ENCODE data around the gene CECR2. TPM values are rescaled to one million over a fixed set of nuclear protein-coding genes. Genes with fewer than 3 reads are reported as not detected.

CECR2 gene
- total RNA-seq, 1 experiment from 2014 or later, result not detected

DNA sequence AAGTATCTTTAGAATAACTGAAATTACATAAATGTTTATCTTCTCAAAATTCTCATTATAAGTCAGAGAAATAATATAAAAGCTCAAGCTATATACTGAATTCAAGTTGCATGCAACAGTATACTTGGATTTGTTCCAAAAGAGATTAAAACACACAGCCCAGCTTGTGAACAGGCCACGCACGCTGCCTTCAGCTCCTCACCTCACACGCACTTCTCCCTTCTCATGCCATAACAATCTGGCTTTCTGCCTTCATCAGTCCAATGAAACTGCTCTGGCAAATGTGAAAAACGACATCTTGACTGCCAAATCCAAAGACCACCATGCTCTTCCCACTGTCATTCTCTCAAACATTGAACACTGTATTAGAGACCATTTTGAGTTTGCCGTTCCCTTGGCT, 237.2 kb downstream of the CECR2 start:
- no peak for DNase-seq (ENCODE audit: low read depth)

Other genes with a start within 250 kb of the CECR2 start
- 0.07 TPM in 1 of 2 replicates, not detected in the other for gene TMEM121B, start 248.1 kb upstream of the CECR2 start, total RNA-seq (2014; rRNA removed; shearing (Covaris generic))
- 30.8 and 32.1 TPM in 2 replicates for gene HDHD5, start 210.2 kb upstream of the CECR2 start, total RNA-seq (2014; rRNA removed; shearing (Covaris generic))
- gene ADA2, start 150.0 kb upstream of the CECR2 start, total RNA-seq (2014; rRNA removed; shearing (Covaris generic)), result 9.6 and 15.4 TPM in 2 replicates
- gene SLC25A18, start 194.0 kb downstream of the CECR2 start, total RNA-seq (2014; rRNA removed; shearing (Covaris generic)), result 0.71 and 0.81 TPM in 2 replicates